NCI-H1105 (cell line): ENCODE data around the gene TAPT1.
"Not testable (repeated sequence)": the region's sequence is repeated elsewhere in the genome, so short reads cannot be mapped to it uniquely, and the experiment has no call there.

ENCODE experiments used
- DNase-seq: peaks from one replicate; lab custom pipeline; 2025; lab: John Stamatoyannopoulos, UW

TAPT1 gene

DNA sequence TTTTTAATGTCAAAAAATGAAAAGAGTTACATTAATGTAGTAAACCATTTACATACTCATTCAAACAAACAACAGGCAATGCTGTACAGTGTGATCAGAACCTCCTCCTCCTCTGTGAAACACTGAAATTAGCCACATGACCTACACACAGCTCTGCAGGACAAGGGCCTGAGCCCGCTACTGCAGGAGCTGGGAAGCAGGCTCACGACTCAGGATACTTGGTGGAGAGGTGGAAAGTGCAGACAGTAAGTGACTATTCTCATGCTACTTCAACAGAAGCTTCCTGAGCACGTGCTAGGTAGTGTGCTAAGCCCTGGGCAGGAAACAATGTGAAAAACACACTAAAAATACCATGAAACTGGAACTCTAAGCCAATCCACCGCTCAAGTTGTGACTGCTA lies 56.8 kb downstream of the TAPT1 start:
- no peak for DNase-seq

DNA sequence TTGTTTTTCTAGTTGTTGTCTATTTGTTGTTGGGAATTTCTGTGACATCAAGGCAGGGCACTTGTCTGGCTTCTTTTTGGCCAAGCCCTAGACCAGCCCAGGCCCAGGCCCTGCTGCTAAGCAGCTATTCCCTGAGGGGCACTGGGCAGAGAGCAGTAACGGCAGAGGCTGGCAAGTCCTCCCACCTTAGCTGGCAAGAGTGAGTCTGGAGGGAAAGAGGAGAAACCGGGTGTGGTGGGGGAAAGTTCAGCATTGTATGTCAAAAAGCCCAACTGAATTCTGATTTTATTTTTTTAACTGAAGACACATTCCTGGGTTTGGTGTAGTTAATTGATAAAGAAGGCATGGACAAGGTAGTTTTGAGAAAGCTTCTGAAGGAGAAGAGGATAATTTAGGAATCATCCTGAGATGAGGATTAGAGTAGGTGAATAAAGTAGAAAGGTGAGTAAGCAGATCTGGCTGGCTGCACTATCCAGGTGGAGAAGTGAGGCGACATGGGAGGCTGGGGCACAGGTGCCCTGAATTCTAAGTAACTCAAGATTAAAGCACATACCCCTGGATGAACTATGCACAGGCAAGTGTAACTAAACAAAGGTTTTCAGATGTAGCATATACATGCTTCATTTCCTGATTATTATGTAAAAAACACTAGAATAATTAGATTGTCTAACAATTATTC lies 57.4 kb downstream of the TAPT1 start:
- no peak for DNase-seq

DNA sequence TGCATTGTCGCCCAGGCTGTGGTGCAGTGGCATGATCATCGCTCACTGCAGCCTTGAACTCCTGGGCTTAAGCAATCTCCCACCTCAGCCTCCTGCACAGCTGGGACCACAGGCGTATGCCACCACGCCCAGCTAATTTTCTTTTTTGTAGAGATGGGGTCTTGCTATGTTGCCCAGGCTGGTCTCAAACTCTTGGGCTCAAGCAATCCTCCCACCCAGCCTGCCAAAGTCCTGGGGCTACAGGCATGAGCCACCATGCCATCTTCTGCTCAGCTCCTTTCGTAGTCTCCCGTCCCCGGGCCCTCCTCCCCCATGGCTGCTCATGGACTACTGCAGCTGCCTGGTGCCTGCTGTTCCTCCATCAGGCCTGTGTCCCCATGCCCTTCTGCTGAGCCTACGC lies 58.1 kb downstream of the TAPT1 start:
- DNase-seq = no peak

DNA sequence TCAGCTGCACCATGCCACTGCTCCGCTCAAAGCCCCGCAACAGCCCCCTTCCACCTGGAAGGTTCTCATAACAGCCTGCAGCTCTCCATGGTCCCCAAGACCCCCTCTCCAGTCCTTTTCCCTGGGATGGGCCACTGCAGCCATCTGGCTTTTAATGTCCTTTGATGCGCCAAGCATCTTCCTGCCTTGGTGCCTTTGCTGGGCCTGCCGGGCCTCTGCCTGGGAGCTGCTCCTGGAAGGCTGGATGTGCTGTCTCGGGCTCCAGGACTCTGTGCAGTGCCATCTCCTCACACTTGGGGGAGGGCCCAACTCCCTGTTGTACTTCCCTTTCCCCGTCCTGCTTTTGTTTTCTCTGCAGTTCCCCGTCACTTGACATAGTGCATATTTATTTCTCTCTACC lies 60.3 kb downstream of the TAPT1 start:
- no peak for DNase-seq

DNA sequence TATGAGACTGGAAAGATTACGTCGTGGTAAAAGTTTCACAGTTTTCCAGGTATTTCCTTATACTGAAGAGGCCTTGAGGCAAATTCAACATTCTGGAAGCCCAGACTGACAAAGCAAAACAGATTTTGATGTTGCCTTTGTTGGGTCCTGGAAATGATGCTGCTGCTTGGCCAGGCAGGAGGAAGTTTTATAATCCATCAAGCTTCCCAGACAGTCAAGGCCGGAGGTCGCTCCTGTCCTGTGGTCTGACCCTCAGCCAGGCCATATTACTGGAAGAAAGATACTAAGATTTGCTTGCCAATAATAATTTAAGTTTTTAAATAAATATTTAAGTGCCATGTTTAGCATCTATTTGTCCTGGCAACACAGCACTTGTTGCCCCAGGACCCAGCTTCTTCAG lies 63.4 kb downstream of the TAPT1 start:
- DNase-seq = no peak

DNA sequence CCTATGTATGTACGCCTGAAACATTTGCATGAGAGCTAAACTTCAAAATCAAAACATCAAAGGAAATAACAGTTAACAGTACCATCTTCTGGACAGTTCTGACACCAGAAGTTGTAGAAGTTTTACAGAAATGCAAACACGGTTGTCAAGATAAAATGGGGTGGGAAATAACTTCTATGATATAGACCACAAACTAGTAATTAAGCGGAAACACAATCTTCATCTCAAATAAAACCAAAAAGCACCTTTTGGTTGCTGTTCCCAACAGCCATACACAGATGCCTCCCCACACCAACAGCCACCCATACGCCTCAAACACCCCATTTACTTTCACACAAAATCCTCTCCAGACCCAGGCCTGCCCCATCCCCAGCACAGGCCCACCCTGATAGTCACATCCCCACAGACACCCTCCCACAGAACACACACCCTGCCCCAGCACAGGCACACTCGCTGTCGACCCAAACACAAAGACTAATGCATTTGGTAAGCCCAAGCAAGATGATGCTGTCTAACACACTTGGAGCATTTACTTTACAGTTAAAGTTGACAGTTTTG lies 64.3 kb downstream of the TAPT1 start:
- DNase-seq = no peak

DNA sequence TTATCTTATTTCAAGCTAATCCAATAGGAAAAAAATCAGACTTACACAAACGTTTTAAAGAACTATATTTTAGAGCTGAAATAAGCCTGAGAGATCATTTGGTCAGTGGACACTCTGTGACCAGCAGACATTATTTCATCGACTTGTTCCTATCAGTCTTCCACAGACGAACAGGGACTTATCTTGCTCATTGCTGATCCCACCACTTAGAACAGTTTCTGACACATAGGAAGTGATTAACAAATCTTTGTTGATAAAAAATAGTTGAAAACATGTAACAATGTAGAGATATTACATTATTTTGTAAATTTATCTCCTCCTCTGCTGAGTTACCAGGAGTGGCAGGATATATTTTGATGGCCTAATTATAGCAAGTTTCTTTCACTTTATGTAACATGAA lies 65.8 kb downstream of the TAPT1 start:
- DNase-seq = no peak

DNA sequence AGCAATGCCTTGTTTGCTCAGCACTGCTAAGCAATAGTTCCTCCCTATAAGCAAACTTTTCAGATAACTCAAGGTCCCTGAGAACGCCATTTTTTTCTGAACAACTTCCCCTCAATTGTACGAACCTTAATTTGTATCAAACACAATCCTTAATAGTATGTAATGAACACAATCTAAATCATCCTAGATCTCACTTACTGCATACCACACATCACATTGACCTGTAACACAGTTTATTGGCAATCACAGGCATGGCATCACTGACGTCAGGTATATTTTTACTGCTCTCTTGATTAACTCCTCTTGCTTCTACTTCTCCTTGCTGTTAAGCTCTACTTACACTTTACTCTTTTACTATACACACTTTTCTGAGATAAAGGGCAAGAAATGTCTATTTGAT lies 67.0 kb downstream of the TAPT1 start:
- DNase-seq = no peak

DNA sequence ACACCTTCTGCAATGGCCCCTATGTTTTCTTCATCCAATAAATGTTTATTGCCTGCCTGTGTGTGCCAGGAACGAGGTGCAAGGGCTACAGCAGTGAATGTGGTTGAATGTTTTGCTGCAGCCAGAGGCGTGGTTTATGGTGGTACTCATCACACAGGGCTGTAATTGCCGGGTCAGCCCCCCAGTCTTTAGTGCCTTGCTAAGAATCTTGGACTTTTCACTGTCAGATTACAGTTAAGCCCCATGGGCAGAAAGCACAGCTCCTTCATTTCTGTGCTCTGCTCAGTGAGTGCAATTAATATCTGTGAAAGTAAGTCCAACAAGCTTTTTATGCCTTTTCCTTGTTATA lies 67.8 kb downstream of the TAPT1 start:
- no peak for DNase-seq

DNA sequence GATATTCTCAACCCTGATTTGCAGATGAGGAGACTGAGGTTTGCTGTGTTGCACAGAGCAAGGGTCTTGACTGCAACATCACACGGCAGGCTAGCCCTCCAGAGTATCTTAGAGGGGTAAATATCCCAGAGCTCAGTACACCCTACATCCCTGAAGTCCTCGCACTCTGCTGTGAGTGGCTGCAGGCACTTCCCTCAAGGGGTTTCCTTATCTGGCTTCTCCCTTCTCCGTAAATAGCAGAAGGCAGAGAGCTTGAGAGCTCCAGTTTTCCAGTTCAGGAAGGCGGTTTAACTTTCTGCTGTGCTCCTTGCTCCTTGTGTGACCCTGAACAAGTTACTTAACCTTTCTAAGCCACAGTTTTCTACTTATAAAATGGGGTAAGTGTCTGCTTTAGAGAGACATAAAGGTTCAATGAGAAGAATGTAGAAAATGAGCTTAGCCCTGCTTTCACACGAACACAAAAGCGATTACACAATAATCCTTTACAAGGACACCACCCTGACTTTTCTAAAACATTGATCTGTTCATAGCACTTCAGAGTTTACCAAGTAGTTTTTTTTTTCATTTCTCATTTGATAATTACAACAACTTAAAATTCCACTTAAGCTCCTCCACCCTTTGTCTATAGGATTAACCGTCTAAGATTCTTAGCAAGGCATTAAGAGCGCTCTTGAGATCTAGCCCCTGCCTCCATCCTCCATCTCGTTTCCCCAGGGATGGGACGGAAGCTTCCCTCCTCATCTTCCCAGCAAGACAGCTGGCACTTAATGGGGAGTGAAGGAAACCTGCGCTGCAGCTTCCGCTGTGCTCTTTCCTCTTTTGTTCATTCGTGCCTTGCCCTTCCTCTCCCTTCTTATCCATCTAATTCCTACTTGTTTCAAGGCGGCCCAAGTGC lies 68.4 kb downstream of the TAPT1 start:
- DNase-seq = no peak

DNA sequence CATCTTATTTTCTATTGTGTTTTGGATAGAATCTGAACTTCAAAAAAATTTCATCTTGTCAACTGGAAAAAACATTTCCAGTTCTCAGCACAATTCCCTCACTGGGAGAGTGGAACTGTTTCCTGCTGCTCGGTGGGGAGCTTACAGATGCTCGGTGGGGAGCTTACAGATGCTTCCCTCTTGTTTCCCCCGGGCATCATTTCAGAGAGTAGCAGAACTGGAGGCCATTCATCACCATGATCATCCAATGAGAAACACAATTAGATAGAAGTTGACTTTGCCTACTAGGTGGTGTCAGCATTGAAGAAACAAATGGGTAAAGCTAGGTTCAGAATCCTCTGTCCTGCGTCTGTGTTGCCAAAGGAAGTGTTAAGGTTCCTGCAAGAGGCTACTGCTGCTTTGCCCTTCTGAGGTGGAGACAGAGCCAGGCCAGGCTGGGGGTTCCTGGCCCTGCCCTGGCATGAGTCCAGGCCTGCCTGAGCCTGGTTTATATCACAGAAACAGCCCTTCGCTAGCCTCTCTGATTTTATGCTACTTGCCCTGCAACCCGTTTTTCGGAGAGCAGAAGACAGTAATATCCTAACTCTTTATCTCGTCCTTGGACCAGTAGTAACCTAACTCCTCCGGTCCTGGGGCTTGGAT lies 70.6 kb downstream of the TAPT1 start:
- no peak for DNase-seq

DNA sequence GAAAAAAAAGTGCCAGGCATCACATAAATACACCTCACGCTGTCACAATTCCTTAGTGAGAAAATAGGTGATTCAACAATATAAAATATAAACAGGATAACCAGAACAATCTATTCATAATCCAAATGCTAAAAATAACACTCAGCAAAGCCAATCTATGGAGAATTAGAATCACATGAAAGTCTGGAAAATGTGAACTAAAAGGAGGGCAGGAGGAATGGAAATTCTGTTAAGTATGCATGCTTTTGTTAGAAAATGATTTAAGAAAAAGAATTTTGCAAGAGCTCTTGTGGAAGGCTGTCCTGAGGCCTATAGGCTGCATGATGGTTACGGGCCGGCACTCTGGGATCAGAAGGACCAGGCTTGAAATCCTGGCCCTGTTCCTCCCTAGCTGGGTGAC lies 71.8 kb downstream of the TAPT1 start:
- no peak for DNase-seq

DNA sequence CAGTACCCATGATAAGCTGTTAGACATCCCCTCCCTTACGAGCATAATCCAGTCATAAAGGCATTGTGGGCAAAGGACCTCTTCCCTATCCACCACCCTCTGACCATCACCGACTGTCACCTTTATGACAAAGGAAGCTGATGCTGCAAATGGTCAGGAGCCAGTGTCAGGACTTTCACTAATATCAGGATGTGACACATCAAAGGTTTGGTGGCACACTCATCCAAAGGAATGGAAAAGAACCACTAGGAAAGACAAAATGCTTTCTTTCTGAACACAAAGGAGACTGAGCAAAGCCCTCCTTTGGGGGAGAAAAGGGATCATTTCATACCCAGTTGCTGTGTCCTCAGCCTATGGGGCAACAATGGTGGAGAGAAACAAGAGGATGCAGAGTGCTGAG lies 75.6 kb downstream of the TAPT1 start:
- no peak for DNase-seq

DNA sequence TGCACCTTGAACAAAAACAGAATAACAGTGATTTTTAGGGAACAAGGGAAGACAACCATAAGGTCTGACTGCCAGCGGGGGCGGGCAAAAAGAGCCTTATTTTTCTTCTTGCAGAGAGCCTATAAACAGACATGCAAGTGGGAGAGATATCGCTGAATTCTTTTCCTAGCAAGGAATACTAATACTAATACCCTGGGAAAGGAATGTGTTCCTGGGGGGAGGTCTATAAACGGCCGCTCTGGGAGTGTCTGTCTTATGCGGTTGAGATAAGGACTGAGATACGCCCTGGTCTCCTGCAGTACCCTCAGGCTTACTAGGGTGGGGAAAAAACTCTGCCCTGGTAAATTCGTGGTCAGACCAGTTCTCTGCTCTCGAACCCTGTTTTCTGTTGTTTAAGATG lies 81.4 kb downstream of the TAPT1 start:
- not testable (repeated sequence) for DNase-seq

DNA sequence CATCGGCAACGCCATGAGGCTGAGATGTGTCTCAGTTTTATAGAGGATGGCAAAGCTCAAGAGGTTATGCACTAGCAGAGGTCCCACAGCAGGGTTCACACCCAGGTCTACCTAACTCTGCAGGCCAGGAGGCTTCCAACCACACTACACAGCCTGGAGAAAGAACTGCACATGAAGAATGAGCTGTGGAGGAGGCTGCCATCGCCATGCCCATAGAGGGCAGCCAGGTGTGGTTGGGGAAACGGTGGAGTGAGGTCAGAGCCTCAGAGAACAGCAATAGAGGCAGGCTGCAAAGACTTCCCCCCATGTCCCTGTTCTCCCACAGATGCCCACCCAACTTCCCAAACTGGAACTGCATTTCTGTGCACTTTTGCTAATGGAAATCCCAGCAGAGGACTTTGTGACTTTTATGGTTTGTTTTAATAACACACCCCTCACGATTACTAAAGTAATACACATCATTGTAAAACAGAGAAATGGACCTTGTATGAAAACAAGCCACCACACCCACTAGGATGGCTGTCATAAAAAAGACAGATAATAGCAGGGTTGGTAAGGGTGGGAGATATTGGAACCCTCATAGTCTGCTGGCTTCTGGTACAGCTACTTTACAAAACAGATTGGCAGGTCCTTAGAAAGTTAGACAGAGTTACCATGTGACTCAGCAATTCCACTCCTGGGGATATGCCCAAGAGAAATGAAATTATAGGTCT lies 83.5 kb downstream of the TAPT1 start:
- no peak for DNase-seq

DNA sequence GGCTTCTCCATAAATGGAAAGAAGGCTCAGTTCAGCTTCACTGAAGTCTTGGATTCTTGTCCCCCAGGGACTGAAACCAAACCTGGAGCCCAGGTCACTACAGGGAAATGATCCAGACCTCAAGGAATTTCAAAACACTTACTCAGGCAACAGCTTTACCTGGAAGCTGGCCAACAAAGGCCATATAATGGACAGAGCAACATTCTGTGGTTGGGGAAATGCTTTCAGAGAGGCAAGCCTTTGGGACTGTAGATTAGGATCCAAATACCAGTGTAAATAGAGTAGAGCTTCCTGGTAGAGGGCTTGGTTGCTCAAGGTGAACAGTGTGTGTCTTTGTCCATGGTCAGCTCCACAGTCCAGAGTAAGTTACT lies 85.4 kb downstream of the TAPT1 start:
- DNase-seq = no peak

DNA sequence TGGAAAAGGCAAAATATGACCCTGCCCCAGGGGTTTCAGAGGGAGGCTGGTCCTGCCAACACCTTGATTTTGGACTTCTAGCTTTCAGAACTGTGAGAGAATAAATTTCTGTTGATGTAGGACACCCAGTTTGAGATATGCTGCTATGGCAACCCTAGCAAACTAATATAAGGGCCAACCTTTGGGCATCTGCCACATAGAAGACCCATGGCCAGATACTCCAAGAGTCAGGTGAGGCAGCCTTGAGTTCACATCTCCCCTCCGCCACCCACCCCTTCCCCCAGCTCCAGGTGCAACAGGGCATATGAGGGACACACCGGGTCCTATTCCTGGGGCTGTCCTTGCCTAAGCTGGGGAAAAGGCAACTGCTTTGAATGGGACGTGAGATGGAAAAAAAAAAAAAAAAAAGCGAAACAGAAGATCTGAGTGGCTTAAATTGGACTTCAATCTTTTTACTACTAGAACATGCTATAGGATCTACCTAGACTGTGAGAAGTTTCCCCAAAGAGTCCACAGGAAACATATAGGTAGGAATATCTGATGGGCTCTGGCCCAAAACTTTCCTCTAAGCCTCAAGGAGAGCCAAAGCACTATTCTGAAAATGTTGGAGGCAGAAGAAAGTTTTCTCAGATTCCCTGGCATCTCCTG lies 85.9 kb downstream of the TAPT1 start:
- DNase-seq = no peak

DNA sequence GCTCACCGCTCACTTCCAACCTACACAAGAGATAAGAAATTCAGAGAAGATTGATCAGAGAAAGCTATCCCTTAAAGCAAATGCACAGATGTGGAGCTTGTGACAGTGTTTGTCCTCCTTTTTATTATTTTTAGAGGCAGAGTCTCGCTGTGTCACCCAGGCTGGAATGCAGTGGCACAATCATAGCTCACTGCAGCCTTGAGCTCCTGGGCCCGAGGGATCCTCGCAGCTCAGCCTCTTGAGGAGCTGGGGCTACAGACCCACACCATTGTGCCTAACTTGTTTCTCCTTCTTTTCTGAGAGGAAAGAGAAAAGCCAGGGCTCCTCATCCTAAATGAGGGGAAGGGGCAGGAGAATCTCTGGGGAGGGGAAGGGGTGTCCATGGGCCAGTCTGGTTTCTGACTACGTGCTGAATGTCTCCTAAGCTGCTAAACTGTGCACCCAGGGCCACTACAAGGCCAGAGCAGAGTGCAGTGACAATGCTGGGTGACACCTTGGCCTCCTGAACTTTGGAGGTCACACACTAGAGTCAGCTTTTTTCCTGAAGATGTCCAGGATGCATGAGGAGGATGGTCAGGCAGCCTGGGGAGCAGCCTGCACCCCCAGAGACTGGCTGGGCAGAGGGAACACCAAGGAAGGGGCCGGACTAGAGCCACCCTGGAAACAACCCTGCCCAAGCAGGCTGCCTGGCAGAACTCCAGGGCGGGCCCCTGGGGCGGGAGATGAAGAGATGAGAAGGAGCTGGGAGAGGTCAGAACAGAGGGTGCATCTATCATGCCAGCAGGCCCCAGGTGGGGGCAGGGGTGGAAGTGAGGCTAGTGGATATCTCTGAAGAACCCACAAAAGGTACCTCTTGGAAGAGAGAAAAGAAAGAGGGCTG lies 87.0 kb downstream of the TAPT1 start:
- DNase-seq = no peak

DNA sequence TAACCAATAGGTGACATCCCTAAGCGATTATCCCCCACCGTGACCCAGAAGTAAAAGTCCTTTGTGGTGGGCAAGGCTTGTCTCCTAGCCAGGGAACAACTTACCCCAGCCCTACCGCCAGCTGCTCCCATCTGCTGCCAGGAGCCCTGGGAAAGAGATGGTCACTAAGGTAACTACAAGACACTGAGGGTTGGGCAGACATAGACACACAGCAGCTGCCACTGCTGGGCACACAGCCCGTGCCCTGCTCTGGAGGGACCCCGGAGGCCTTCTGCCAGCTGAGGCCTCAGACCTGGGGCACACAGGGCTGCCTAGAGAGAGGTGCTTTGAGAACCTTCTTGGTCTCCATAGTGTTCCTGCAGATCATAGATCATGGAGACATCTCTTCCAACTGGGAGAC lies 89.4 kb downstream of the TAPT1 start:
- DNase-seq = no peak

DNA sequence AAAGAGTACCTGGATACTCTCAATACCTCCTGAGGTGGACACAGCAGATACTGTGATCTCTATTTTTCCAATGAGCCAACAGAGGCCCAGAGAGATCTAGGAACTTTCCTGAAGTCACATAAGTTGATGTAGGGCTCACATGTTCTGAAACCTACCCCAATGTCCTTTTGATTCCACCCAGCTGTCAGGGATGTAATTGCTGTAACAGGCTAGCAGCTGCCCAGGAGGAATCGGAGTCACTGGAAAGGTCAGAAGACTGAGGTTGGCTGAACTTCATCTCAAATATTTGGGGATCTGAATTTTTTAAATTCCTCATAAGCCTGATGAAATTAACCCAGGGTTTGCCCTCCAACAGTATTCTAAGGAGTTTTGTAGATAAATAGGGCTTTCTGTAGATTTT lies 90.0 kb downstream of the TAPT1 start:
- DNase-seq = no peak

DNA sequence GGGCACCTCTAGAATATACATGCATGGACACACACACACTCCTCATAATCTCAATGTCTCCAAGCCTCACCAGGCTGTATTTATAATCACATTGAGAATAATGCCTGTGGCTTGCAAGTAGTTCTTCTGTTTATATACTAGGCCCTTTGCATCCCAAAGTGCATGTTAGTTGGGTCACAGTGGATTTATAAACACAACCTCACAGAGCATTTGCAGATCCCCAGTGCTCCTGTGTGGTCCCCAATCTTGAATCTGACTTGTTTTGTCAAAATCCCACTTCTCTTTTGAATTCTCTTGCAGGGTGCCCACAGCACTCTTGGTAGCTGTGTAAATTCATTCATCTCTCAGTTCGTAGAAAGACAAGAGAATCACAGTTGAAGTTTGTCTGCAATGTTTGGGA lies 92.9 kb downstream of the TAPT1 start:
- no peak for DNase-seq
